Neutrophil (primary cell): Measurements from ENCODE around the gene PTPN7.

Source experiments
- H3K27ac ChIP-seq: fragments of 200-600 bp; sonication (generic); 2 replicates; pipeline ENCODE4 v1.5.1; 2016; ENCODE audit warnings: mild to moderate bottlenecking, moderate library complexity
- H3K27me3 ChIP-seq: fragments of 200-600 bp; sonication (generic); 2 replicates; pipeline ENCODE4 v1.6.0; 2016; ENCODE audit warnings: mild to moderate bottlenecking
- H3K36me3 ChIP-seq: fragments of 200-600 bp; sonication (generic); 2 replicates; pipeline ENCODE4 v1.5.1; 2017
- H3K4me1 ChIP-seq, 2 experiments: fragments of 200-600 bp in 1 of 2; sonication (generic) in 1 of 2; 1 replicate in 1 of 2; 2 replicates in 1 of 2; pipeline versions ENCODE4 v1.5.1 to v1.6.1; 2013 to 2016; ENCODE audit warnings: low read depth in 1 of 2, low read length in 1 of 2, mild to moderate bottlenecking in 1 of 2, moderate library complexity in 1 of 2; ENCODE audit not compliant: control insufficient read depth in 1 of 2, insufficient read depth in 1 of 2
- H3K4me3 ChIP-seq, 2 experiments: fragments of 200-600 bp in 1 of 2; sonication (generic) in 1 of 2; 1 replicate in 1 of 2; 2 replicates in 1 of 2; pipeline ENCODE4 v1.5.1; 2013 to 2016; ENCODE audit warnings: low read depth in 1 of 2, low read length in 1 of 2, mild to moderate bottlenecking in 1 of 2, moderate library complexity in 1 of 2
- H3K9me3 ChIP-seq: fragments of 200-600 bp; sonication (generic); 2 replicates; pipeline ENCODE4 v1.5.1; 2016
- CTCF ChIP-seq: fragments of 200-600 bp; sonication (generic); IDR thresholded peaks from 2 replicates; pipeline ENCODE4 v1.5.1; 2016; ENCODE audit warnings: antibody characterized with exemption

Gene PTPN7

GRCh38 chr1:202187697-202188407 is 27.4 kb upstream of the PTPN7 start:
- Histone ChIP-seq H3K27me3 (peaks cover 18% of the 10 kb centered on the region), H3K27ac (no peak overlapping the region), H3K9me3 (no peaks in the 10 kb centered on the region), H3K36me3 (no peaks in the 10 kb centered on the region), H3K4me1 (no peaks in the 10 kb centered on the region), H3K4me3 (no peak overlapping the region)
- TF ChIP-seq CTCF: no peak

DNA sequence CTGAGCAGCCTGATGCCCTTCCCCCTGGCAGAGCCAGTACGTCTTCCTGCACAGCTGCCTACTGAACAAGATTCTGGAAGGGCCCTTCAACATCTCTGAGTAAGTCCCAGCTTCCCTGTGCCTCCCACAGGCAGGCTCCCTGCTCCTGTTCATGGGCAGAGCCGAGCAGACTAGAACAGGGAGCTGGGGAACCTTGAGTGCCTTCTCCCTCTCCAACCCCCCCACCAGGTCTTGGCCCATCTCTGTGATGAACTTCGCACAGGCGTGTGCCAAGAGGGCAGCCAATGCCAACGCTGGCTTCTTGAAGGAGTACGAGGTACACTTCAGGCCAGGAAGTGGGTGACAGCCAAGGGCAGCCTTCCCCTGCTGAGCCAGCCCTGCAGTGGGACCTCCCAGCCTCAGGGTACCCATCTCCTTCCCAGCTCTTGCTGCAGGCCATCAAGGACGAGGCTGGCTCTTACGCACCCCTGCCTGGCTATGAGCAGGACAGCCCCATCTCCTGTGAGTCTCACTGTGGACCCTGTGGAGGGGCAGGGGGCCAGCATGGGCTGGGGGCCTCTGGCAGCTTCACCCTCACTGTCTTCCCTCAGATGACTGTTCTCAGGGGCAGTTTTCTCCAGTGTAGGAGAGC is 26.8 kb upstream of the PTPN7 start:
- peaks cover 13% of the 10 kb centered on the region for H3K27me3 ChIP-seq
- H3K4me3 ChIP-seq: no peak overlapping the region
- H3K9me3 ChIP-seq: no peaks in the 10 kb centered on the region
- no peaks in the 10 kb centered on the region for H3K4me1 ChIP-seq
- no peaks in the 10 kb centered on the region for H3K36me3 ChIP-seq
- no peak for TF ChIP-seq CTCF
- no peak overlapping the region for H3K27ac ChIP-seq

DNA sequence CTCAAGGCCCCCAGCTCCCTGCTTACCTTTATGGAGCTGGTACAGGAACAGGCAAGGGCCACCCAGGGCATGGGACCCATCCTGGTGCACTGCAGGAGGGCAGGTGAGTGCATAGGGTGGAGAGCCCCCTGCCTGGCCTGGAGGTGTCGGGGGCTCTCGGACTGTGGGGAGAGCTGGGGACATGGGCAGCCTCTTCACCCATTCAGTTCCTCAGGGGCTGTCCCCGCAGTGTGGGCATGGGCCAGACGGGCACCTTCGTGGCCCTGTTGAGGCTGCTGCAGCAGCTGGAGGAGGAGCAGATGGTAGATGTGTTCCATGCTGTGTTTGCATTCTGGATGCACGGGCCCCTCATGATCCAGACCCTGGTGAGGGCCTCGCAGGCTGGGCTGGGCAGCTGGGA is 25.9 kb upstream of the PTPN7 start:
- Histone ChIP-seq H3K4me3 (no peak overlapping the region), H3K27ac (no peak overlapping the region), H3K27me3 (peaks cover 13% of the 10 kb centered on the region), H3K9me3 (no peaks in the 10 kb centered on the region), H3K4me1 (no peaks in the 10 kb centered on the region), H3K36me3 (no peaks in the 10 kb centered on the region)
- TF ChIP-seq CTCF: no peak

- H3K36me3 ChIP-seq: no peaks in the 10 kb centered on the region
- H3K27me3 ChIP-seq: peaks cover 13% of the 10 kb centered on the region
- H3K4me3 ChIP-seq: no peak overlapping the region
- TF ChIP-seq CTCF: peak; percentile 74
- H3K9me3 ChIP-seq: no peaks in the 10 kb centered on the region
- no peak overlapping the region for H3K27ac ChIP-seq
- H3K4me1 ChIP-seq: no peaks in the 10 kb centered on the region
Measured at GRCh38 chr1:202184750-202185460, 24.5 kb upstream of the PTPN7 start.

DNA sequence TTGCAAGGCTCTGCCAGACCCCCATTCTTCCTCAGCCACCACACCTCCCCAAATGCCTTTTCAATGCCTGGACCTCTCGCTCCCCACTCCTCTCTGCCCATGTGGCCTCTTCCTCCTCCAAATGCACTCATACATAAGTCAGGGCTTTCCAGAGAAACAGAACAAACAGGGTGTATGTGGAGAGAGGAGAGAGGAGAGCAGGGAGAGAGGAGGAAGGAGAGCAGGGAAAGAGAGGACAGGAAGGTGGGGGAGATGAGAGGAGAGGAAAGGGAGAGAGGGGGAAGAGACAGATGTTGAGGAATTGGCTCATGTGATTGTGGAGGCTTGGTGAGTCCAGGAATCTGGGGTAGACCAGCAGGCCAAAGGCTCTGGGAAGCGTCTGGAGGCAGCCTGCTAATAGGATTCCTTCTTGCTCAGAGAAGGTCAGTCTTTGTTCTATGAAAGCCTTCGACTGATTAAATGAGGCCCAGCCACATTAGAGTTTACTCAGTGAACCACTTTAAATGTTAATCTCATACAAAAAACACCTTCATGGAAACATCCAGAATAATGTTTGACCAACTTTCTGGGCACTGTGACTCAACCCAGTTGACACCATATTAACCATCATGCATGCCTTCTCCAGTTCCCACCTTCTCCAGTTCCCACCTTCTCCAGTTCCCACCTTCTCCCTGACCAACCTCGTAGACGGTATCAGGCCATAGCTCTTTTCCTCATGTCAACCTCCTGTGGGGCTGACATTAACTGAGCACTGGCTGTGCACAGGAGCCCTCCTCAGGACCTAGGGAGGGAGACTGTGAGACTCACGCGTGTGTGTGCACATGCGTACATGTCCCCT is 21.9 kb upstream of the PTPN7 start:
- Histone ChIP-seq H3K27me3 (peaks cover 13% of the 10 kb centered on the region), H3K4me1 (no peaks in the 10 kb centered on the region)

More for the DNA sequence above, 21.9 kb upstream of the PTPN7 start:
- H3K36me3 ChIP-seq: no peaks in the 10 kb centered on the region
- no peaks in the 10 kb centered on the region for H3K9me3 ChIP-seq
- H3K27ac ChIP-seq: no peak overlapping the region
- TF ChIP-seq CTCF: no peak
- H3K4me3 ChIP-seq: no peak overlapping the region
